Nephron progenitor cell (in vitro differentiated cells): ENCODE results near the gene PCNX3.
"Not testable (repeated sequence)": the region's sequence is repeated elsewhere in the genome, so short reads cannot be mapped to it uniquely, and the experiment has no call there.

Source experiments
- DNase-seq: peaks from one replicate; pipeline ENCODE4 v3.0.0; 2021
- H3K27ac Mint-ChIP-seq: 2 replicates; pipeline ENCODE4 v1.8.0; 2021; ENCODE audit warnings: mild to moderate bottlenecking, moderate library complexity, mixed read lengths
- H3K27me3 Mint-ChIP-seq: 2 replicates; pipeline ENCODE4 v1.8.0; 2021; ENCODE audit warnings: mild to moderate bottlenecking, low read depth, mixed read lengths; ENCODE audit not compliant: poor library complexity
- H3K36me3 Mint-ChIP-seq: 2 replicates; pipeline ENCODE4 v1.8.0; 2021; ENCODE audit warnings: low read depth, mixed read lengths
- H3K4me1 Mint-ChIP-seq: 2 replicates; pipeline ENCODE4 v1.8.0; 2021; ENCODE audit warnings: mixed read lengths
- H3K4me3 Mint-ChIP-seq: 2 replicates; pipeline ENCODE4 v1.8.0; 2021; ENCODE audit warnings: mild to moderate bottlenecking, moderate library complexity, mixed read lengths
- H3K9me3 Mint-ChIP-seq: 2 replicates; pipeline ENCODE4 v1.8.0; 2021; ENCODE audit warnings: mild to moderate bottlenecking, moderate library complexity, mixed read lengths
- CTCF ChIP-seq: fragments of 200-600 bp; sonication (generic); IDR thresholded peaks from 2 replicates; pipeline ENCODE4 v1.5.0; 2021; ENCODE audit warnings: antibody characterized with exemption

Gene PCNX3

GRCh38 chr11:65654375-65655349 lies 39.1 kb downstream of the PCNX3 start:
- TF ChIP-seq CTCF = no peak
- H3K9me3 Mint-ChIP-seq = no peaks in the 10 kb centered on the region
- H3K27ac Mint-ChIP-seq = no peak overlapping the region
- no peak for DNase-seq
- H3K4me1 Mint-ChIP-seq = peaks cover 41% of the 10 kb centered on the region
- H3K27me3 Mint-ChIP-seq = no peaks in the 10 kb centered on the region
- no peak overlapping the region for H3K4me3 Mint-ChIP-seq
- H3K36me3 Mint-ChIP-seq = peaks cover 53% of the 10 kb centered on the region

DNA sequence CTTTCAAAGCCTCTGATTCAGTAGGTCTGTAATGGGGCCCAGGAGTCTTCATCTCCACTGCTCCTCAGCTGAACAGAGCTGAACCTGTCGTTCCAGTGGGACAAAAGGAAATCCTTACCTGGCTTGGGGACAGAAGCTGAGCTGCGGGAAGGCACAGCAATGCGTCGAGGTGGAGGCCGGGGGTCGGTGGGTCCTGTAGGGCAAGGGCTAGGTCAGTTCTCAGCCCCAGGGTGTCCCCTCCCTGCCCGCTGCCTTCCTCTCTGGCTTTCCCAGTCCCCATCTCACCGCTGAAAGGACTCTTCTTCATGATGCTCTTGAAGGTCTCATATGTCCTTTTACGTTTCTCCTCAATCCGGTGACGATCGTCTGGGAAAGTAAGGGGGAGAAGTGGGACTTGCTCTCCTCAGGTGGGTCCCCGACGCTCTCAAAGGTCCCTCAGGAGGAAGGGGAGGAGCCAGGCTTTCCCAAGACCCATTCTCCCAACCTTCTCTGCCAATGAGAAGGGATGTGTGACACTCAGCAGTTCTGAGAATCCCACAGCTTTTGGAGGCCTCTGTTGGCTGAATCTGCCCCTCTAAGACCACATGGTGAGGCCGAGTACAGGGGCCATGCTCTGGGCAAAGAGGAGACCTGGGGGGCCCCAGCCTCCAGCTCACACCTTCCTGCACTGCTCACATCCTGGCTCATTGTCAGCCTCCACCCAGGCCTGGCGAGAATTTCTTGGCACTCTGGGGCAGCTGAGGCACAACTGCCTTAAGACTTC lies 40.2 kb downstream of the PCNX3 start:
- Mint-ChIP-seq H3K4me3 (no peak overlapping the region), H3K9me3 (no peaks in the 10 kb centered on the region), H3K27ac (no peak overlapping the region), H3K36me3 (peaks cover 63% of the 10 kb centered on the region), H3K4me1 (peaks cover 33% of the 10 kb centered on the region), H3K27me3 (no peaks in the 10 kb centered on the region)
- DNase-seq = no peak
- TF ChIP-seq CTCF = no peak

- Mint-ChIP-seq H3K27me3 (no peaks in the 10 kb centered on the region), H3K4me1 (peaks cover 23% of the 10 kb centered on the region), H3K9me3 (no peaks in the 10 kb centered on the region), H3K27ac (no peak overlapping the region), H3K36me3 (peaks cover 63% of the 10 kb centered on the region), H3K4me3 (no peak overlapping the region)
- TF ChIP-seq CTCF = no peak
- DNase-seq = no peak
Observed at GRCh38 chr11:65657426-65657825, 41.9 kb downstream of the PCNX3 start.

- no peak for TF ChIP-seq CTCF
- Mint-ChIP-seq H3K27me3 (no peaks in the 10 kb centered on the region), H3K36me3 (peaks cover 62% of the 10 kb centered on the region), H3K4me3 (no peak overlapping the region), H3K4me1 (peaks cover 15% of the 10 kb centered on the region), H3K27ac (no peak overlapping the region), H3K9me3 (no peaks in the 10 kb centered on the region)
- DNase-seq = no peak
Observed at GRCh38 chr11:65658174-65659021, 42.8 kb downstream of the PCNX3 start.

- peak overlapping the region; percentile 91 for H3K27ac Mint-ChIP-seq
- H3K9me3 Mint-ChIP-seq = no peaks in the 10 kb centered on the region
- H3K4me1 Mint-ChIP-seq = peaks cover 13% of the 10 kb centered on the region
- peaks cover 52% of the 10 kb centered on the region for H3K36me3 Mint-ChIP-seq
- no peak overlapping the region for H3K4me3 Mint-ChIP-seq
- no peak for TF ChIP-seq CTCF
- peaks cover 2% of the 10 kb centered on the region for H3K27me3 Mint-ChIP-seq
- DNase-seq = no peak
Observed at GRCh38 chr11:65660038-65660437, 44.5 kb downstream of the PCNX3 start.

DNA sequence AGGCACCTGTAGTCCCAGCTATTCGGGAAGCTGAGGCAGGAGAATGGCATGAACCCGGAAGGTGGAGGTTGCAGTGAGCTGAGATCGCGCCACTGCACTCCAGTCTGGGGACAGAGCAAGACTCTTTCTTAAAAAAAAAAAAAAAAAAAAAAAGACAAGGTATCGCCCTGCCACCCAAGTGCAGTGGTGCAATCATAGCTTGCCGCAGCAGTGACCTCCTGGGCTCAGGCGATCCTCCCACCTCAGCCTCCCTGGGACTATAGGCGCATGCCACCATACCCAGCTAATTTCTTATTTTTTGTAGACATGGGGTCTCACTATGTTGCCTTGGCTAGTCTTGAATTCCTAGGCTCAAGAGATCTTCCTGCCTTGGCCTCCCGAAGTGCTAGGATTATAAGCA lies 45.3 kb downstream of the PCNX3 start:
- H3K9me3 Mint-ChIP-seq, DNase-seq, H3K27ac Mint-ChIP-seq, H3K27me3 Mint-ChIP-seq: not testable (repeated sequence)
- H3K4me3 Mint-ChIP-seq = peak overlapping the region; percentile 83
- peaks cover 13% of the 10 kb centered on the region for H3K4me1 Mint-ChIP-seq
- H3K36me3 Mint-ChIP-seq = peaks cover 44% of the 10 kb centered on the region
